ENCODE data around the gene KIR3DL3.
"Not testable (repeated sequence)": the region's sequence is repeated elsewhere in the genome, so short reads cannot be mapped to it uniquely, and the experiment has no call there.

KIR3DL3 gene

DNA sequence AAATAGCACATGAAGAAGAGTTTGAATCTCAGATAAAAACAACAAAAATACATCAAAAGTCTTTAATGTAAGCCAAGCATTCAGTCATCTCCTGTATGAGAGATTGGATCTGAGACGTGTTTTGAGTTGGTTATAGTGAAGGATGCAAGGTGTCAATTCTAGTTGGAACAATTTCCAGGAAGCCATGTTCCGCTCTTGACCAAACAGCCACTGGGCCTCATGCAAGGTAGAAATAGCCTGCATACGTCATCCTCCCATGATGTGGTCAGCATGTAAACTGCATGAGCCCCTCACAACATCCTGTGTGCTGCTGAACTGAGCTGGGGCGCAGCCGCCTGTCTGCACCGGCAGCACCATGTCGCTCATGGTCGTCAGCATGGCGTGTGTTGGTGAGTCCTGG, at the start of gene KIR3DL3:
TSS of gene KIR3DL3 (plus strand) at position 301 of the 400 bp plus-strand sequence. CDS start at position 356, 55 bp downstream.
- DNase-seq = no peak

DNA sequence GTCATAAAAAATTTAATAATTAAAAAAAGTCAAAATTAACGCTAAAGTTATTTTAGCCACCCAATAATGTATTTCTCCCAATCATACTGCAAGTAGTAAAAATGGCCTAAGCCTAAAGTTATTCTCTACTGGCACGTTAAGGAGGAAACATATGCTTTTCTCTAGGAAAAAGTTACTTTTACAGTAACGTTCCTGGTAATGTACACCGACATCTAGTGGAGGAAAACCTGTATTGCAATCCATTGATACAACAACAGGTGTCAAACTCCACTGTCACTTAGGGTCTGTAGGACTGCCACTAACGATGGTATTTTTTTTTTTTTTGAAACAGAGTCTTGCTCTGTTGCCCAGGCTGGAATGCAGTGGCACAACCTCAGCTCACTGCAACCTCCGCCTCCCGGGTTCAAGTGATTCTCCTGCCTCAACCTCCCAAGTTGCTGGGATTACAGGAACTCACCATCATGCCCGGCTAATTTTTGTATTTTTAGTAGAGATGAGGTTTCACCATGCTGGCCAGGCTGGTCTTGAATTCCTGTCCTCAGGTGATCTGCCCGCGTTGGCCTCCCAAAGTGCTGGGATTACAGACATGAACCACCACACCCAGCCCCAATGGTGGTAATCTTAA, 47.9 kb upstream of the KIR3DL3 start:
- not testable (repeated sequence) for DNase-seq

DNA sequence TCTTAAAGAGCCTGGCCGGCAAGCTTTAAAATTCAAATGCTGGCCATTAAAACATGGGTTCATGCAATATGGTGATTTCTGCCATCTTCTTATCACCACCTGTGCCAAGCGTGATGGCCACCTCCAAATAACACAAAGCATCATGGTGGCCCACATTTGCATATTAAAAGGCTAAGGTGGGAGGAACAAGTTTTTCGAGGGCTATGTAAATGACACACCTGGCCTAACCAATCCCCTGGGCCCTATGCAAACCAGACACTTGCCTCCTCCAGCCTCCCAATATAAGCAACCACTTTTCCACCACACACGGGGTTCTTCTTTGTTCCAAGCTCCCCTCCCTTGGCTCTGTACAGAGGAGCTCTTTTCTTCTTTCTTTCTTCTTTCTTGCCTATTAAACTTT, 47.0 kb upstream of the KIR3DL3 start:
- no peak for DNase-seq

DNA sequence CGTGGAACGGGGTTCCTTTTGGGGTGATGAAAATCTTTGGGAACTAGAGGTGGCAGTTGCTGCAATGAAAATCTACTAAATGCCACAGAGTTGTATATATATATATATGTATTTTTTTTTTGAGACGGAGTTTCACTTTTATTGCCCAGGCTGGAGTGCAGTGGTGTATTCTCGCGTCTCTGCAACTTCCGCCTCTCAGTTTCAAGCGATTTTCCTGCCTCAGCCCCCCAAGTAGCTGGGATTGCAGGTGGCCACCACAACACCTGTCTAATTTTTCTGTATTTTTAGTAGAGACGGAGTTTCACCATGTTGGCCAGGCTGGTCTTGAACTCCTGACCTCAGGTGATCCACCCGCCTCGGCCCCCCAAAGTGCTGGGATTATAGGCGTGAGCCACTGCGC, 42.6 kb upstream of the KIR3DL3 start:
- DNase-seq = not testable (repeated sequence)

DNA sequence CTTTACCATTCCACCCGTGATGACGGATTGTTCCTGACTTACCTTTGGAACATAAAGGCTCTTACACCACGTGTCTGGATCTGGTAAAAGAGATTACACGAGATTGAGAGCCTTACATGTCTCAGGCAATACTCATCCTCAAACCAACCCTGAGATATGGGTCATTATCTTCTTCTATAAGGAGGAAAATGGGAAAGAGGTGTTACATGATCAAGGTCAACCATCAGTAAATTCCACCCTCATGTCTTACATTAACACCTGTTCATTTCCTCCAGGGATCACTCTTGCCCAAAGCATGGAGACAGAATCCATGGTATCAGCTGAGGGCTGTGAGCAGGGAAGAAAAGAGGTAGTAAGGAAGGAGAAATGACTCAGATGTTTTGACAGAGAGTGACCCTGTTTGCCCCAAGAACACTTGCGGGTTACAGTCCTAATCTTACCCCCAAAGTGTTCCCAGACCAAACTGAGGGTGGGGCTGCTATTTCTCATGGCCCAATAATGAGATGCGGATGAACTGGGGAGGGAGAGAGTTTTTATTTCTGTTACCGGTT, 41.9 kb upstream of the KIR3DL3 start:
- DNase-seq = no peak

DNA sequence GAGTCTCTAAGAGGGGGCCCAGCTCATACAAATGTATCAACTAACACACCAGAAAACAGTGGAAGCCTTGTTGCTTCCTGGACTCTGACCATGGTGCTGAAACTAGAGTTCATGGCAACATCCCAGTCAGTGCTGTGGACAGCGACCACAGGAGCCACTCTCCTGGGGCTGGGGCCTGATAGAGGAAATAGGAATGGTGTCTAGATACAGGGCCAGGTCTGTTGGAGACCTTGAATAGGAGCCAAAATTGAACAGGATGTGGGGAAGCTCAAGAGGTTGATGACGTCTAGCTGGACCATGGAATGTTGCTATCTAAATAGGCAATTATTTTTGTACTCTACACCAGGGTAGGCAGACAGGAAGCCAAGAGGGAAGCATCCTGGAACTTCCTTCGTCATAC, 39.7 kb upstream of the KIR3DL3 start:
- DNase-seq = no peak

DNA sequence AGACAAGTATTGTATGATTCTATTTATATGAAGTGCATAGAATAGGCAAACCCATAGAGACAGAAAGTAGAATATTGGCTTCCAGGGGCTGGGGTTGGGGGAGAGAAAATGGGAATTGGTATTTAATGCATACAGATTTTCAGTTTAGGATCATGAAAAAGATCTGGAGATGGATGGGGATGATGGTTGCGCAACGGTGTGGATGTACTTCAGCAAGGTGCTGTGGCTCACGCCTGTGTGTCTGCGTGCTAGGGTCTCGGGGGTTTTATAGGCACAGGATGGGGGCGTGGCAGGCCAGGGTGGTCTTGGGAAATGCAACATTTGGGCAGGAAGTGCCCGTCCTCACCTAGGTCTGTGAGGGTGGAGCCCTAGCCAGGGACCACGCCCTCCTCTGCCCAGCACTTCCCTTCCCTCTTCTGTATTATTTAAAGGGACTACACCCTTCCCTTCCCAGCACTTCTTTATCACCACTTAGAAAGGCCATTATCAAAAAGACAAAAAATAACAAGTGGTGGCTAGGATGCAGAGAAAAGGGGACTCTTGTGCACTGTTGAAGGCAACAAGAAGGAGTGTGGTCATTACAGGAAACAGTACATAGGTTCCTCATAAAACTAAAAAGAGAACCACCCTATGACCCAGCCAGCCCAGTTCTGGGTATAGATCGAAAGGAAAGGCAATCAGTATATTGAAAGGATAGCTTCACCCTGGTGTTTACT, 32.5 kb upstream of the KIR3DL3 start:
- DNase-seq = no peak

DNA sequence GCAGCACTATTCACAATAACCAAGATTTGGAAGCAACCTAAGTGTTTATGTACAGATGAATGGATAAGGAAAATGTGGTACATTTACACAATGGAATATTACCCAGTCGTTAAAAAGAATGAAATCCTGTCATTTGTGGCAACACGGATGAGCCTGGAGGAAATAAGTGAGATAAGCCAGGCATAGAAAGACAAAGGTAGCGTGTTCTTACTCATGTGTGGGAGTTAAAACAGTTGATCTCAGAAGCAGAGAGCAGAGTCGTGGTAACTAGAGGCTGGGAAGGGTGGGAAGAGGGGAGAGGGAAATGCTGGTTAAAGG, 32.0 kb upstream of the KIR3DL3 start:
- no peak for DNase-seq

DNA sequence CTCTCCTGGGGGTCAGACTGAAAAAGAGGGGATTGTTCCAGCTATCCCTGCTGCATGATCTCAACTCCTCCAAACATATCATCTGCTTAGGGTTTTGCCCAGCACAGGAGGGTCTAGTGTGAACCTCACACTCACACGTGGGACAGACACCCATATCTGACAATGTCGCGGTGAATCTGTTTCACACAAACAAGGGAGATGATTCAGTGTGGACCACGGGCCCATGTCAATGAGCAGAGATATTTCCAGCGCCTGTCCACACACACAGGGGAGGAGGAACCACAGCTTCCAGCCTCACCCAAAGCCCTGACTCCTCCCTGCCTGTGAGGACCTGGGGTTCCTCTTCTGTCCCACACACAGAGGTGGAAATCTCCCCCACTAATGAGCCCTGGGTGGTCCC, 29.6 kb upstream of the KIR3DL3 start:
- DNase-seq = no peak

DNA sequence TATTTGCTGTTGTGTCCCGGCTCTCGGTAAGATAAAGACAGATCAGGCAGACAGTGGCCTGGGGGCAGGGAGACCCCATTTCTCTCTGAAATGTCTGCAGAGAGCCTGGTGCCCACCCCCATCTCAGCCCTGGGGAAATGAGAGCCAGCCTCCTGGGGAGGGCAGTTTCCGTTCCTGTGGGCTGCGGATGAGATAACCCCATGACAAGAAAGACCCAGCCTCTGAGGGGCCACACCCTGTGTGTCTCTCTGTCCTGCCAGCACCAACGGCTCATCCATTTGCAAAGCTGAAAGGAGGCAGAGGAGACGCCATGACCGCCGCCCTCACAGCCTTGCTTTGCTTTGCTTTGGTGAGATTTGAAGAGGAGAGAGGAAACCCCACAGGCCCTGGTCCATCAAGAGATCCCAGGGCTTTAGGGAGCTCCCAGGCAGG, 28.1 kb upstream of the KIR3DL3 start:
- no peak for DNase-seq

DNA sequence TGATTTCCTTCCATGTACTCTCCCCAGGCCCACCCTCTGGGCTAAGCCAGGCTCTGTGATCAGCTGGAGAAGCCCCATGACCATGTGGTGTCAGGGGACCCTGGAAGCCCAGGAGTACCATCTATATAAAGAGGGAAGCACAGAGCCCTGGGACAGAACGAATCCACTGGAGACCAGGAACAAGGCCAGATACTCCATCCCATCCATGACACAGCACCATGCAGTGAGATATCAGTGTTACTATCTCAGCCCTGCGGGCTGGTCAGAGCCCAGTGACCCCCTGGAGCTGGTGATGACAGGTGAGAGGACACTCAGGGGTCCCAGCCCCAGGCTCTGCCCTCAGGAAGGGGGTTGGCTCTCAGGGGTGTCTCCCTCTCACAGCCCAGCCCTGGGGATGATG, 27.5 kb upstream of the KIR3DL3 start:
- no peak for DNase-seq

DNA sequence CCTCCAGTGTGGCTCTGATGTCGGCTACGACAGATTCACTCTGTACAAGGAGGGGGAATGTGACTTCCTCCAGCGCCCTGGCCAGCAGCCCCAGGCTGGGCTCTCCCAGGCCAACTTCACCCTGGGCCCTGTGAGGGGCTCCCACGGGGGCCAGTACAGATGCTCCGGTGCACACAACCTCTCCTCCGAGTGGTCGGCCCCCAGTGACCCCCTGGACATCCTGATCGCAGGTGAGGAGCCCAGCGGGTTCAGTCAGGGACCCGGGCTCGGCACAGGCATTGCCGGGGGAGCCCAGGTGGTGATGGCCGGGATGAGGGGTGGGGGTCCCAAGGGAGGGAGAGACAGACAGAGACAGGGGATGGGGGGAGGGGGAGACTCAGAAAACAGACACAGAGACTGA, 26.5 kb upstream of the KIR3DL3 start:
- DNase-seq = not testable (repeated sequence)

DNA sequence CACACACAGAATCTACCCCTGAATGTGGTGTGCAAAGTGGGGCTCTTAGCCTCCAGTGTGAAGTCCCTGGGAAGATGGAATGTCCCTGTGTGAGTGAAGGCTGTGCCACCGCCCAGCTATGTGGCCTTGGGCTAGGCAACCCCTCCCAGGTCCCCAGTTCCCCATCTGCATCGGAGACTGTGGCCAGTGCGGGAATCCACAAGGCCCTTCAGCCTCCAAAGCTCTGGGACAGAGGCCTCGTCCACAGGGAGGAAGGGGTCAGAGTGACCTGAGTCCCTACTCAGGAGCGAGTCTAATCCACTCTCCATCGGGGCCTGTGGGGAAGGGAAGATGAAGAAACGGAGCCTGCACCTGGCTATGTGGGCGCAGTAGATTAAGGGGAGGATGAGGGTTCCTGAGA, 19.3 kb upstream of the KIR3DL3 start:
- no peak for DNase-seq

DNA sequence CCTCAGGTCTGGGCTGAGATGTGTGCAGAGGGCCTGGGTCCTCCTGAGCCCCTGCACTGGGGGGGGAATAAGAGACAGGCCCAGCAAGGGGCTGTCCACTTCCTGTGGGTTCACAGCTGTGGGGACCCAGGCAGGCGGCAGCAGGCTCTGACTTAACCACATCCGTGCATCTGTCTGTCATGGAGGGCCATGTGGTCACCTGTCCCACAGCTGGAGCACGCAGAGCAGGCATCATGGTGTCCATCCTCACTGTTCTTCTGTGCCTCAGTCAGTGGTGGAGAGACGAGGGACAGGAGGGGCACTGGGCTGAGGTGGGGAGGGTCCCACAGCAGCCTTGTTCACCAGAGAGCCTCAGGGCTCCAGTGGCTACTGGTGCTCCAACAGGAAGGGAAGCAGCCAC, 16.3 kb upstream of the KIR3DL3 start:
- DNase-seq = no peak

DNA sequence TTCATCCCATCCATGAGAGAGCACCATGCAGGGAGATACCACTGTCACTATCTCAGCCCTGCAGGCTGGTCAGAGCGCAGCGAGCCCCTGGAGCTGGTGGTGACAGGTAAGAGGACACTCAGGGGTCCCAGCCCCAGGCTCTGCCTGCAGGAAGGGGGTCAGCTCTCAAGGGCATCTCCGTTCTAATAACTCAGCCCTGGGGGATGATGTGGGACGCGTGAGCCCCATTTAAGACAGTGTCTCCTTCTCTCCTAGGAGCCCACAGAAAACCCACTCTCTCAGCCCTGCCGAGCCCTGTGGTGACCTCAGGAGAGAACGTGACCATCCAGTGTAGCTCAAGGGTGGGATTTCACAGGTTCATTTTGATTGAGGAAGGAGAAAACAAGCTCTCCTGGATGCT, 15.5 kb upstream of the KIR3DL3 start:
- no peak for DNase-seq

DNA sequence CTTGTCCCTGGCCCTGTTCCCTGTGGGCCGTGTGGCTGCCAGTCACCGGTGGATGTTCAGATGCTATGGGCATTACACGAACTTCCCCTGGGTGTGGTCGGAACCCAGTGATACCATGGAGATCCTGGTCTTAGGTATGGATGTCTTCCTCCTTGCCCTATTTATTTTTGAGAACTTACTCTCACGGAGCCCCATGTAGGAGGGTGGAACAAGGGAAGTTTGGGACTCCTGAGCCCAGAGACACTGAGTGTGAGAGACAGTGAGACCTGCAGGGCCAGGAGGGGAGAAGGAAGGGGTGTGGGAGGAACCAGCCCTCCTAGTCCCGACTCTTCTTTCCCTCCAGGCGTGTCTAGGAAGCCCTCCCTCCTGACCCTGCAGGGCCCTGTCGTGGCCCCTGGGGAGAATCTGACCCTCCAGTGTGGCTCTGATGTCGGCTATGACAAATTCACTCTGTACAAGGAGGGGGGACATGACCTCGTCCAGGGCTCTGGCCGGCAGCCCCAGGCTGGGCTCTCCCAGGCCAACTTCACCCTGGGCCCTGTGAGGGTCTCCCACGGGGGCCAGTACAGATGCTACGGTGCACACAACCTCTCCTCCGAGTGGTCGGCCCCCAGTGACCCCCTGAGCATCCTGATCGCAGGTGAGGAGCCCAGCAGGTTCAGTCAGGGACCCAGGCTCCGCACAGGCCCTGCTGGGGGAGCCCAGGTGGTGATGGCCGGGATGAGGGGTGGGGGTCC, 14.9 kb upstream of the KIR3DL3 start:
- no peak for DNase-seq

DNA sequence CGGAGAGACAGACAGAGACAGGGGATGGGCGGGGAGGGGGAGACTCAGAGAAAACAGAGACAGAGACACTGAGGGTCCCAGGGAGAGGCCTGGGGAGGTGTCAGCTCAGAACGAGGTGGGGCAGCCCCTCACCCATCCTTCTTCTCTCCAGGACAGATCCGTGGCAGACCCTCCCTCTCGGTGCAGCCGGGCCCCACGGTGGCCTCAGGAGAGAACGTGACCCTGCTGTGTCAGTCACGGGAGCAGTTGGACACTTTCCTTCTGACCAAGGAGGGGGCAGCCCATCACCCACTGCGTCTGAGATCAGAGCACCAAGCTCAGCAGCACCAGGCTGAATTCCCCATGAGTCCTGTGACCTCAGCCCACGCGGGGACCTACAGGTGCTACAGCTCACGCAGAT, 14.3 kb upstream of the KIR3DL3 start:
- DNase-seq = not testable (repeated sequence)

DNA sequence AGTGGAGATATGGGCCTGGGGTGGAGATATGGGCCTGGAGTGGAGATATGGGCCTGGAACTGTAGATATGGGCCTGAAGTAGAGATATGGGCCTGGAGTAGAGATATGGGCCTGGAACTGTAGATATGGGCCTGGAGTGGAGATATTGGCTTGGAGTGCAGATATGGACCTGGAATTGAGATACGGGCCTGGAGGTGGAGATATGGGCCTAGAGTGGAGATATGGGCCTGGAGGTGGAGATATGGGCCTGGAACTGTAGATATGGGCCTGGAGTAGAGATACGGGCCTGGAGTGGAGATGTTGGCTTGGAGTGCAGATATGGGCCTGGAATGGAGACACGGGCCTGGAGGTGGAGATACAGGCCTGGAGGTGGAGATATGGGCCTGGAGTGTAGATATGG, 402 bp downstream of the KIR3DL3 start:
- DNase-seq = no peak

DNA sequence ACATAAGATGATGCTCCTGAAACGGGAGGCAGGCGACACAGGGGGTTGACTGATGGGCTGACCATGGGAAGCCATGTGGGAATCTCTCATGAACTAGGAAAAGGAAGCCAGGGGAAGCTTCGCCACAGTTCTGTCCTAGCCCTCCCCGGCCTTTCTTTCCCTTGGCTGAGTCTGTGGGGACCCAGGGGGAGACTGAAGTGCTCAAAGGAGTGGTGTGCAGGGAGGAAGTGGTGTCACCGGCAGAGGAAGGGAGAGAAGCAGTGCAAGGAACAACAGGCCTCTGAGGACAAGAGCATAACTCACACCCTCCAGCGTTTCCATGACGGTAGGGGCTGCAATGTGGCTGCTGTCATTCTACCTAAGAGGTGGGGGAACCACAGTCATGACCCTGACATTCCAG, 1.1 kb downstream of the KIR3DL3 start:
- DNase-seq = no peak

DNA sequence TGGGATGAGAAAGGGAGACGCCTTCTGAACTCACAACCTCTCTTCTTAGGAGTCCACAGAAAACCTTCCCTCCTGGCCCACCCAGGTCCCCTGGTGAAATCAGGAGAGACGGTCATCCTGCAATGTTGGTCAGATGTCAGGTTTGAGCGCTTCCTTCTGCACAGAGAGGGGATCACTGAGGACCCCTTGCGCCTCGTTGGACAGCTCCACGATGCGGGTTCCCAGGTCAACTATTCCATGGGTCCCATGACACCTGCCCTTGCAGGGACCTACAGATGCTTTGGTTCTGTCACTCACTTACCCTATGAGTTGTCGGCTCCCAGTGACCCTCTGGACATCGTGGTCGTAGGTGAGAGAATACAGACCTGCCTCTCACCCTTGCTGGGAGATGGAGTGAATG, 3.3 kb downstream of the KIR3DL3 start:
- no peak for DNase-seq

DNA sequence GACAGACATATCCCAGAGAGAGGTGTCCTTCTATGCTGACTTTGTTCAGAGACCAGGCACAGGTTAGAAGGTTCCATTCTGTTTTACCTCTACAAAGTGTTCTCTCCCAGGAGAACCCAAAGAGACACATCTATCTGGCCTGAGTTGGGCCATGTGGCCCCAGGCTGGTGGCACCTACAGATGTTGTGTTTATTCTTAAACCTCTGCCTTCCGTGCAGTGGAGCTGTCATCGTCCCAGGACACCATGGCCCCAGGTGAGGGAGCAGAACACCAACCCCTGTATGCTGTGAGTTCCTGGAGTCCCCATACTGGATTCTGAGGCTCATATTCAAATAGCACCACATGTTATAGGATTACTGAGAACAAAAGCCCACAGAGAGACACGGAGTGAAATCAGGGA, 3.9 kb downstream of the KIR3DL3 start:
- DNase-seq = no peak

DNA sequence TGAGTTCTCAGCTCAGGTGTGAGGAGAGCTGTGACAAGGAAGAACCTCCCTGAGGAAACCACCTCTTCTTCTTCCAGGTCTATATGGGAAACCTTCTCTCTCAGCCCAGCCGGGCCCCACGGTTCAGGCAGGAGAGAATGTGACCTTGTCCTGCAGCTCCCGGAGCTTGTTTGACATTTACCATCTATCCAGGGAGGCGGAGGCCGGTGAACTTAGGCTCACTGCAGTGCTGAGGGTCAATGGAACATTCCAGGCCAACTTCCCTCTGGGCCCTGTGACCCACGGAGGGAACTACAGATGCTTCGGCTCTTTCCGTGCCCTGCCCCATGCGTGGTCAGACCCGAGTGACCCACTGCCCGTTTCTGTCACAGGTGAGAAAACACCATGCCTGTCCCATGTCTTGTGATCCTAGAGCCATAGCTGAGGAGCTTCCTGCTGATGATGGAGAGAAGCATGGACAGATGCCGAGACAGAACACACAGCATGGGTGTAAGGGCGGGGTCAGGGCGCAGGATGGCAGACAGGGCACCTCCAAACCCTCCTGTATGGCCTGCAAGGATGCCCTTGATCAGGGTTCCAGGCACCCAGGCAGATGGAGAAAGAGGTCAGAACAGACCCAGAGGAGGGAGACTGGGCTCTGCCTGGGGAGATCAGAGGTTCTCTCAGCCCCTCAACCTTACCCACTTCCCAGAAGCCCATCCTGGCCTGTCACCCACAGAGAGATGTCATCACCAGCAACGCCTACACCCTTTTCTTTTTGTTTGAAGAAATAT, 5.4 kb downstream of the KIR3DL3 start:
- DNase-seq = no peak

DNA sequence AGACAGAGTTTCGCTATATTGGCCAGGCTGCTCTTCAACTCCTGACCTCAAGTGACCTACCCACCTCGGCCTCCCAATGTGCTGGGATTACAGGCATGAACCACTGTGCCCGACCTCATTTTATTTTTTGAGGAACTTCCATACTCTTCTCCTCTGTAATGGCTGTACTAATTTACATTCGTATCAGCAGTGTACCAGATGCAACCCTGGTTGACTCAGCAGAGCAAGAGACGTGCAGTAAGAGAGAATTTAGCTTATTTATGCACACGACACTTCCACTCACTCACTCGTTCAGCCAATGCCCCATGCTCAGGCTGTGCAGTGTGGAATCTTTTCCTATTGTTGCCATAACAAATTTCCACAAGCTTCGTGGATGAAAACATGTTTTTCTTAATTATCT, 6.9 kb downstream of the KIR3DL3 start:
- no peak for DNase-seq

Data from NCI-H524 treated with DMSO at 0.1 percent for 48 hours (cell line).